ENCODE data around the gene TMEM233. TPM values are rescaled to one million over a fixed set of nuclear protein-coding genes. Genes with fewer than 3 reads are reported as not detected.

TMEM233 gene
- total and polyA plus RNA-seq, 9 of the 15 experiments (the other 6 are each of a cell fraction or from before 2014, with no cell fraction given): 0.04 to 0.17 (median 0.07) TPM; not detected in 2

DNA sequence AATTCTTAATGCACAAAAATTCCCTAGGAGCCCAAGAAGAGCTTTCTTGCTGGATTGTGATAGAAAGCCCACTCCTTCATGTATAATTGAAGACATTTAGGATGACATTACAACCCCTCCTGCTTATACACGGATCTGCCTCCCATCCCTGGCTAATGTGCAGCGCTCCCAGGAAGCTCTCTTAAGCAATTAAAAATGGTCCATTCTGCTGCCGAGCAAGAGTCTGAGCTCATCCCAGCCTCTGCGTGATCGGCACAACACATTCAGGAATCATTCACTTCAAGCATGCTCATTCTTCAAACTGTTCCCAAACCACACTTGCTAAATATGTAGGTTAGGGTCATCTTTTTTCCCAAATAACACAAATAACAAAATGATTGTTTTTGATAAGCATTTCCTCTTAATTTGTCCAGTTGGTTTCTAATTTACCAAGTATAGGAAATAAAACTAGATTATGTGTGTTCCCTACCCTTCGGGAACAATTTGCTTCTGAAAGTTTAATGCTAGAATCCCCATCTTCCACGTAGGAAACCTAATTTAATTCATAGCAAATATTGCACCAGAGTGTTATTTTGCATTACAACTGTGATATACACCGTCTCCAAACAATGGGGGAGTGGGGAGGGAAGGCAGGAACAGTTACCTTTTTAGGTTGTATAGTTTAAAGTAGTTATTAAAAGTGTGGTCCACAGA is 17.3 kb upstream of the TMEM233 start:
- Histone ChIP-seq H3K4me1 (replicated peaks in 1 of 2; ENCODE audit: control insufficient read depth in 2 of 2, insufficient read depth in 2 of 2, low read length in 2 of 2) (no peaks in the 10 kb centered on the region), H3K9ac (ENCODE audit: insufficient read depth in 1 of 2, low read depth in 2 of 2, low read length in 2 of 2) (no peak overlapping the region), H3K9me3 (replicated peaks; ENCODE audit: control insufficient read depth, insufficient read depth, low read depth, low read length) (no peaks in the 10 kb centered on the region), H3K4me3 (no peak overlapping the region), H3K27me3 (ENCODE audit: control insufficient read depth in 2 of 2, insufficient read depth in 2 of 2, low read length in 2 of 2) (no peaks in the 10 kb centered on the region; a peak in 2 of 5 replicates), H3K27ac (ENCODE audit: extremely low read depth, low read depth, low read length) (no peak overlapping the region), H3K4me2 (ENCODE audit: insufficient read depth, low read length) (no peak overlapping the region), H3K9me1 (ENCODE audit: control insufficient read depth, insufficient read depth, low read length) (no peaks in the 10 kb centered on the region), H4K20me1 (replicated peaks; ENCODE audit: control insufficient read depth, insufficient read depth, low read length) (no peaks in the 10 kb centered on the region), H3K79me2 (ENCODE audit: control insufficient read depth, insufficient read depth, low read length) (no peaks in the 10 kb centered on the region), H3K36me3 (ENCODE audit: control insufficient read depth, insufficient read depth, low read length) (no peaks in the 10 kb centered on the region), H2AFZ (ENCODE audit: low read depth, low read length) (no peak overlapping the region)
- ChIA-PET CTCF (ENCODE audit: low intra/inter-chr PET ratio) (no interaction called here), POLR2A (no interaction called here)
- TF ChIP-seq ZNF76 (CRISPR knock-in tag; IDR thresholded peaks at IDR 0.05; ENCODE audit: borderline replicate concordance): no peak
- no peak for TF ChIP-seq ZNF444 (CRISPR knock-in tag; IDR thresholded peaks at IDR 0.05)
- no peak for TF ChIP-seq ZNF175 (CRISPR knock-in tag; IDR thresholded peaks at IDR 0.05; ENCODE audit: low read depth)
- TF ChIP-seq, protein P1, sequence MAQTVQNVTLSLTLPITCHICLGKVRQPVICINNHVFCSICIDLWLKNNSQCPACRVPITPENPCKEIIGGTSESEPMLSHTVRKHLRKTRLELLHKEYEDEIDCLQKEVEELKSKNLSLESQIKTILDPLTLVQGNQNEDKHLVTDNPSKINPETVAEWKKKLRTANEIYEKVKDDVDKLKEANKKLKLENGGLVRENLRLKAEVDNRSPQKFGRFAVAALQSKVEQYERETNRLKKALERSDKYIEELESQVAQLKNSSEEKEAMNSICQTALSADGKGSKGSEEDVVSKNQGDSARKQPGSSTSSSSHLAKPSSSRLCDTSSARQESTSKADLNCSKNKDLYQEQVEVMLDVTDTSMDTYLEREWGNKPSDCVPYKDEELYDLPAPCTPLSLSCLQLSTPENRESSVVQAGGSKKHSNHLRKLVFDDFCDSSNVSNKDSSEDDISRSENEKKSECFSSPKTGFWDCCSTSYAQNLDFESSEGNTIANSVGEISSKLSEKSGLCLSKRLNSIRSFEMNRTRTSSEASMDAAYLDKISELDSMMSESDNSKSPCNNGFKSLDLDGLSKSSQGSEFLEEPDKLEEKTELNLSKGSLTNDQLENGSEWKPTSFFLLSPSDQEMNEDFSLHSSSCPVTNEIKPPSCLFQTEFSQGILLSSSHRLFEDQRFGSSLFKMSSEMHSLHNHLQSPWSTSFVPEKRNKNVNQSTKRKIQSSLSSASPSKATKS (CRISPR knock-in tag; IDR thresholded peaks at IDR 0.05): no peak
- TF ChIP-seq KDM4B (IDR thresholded peaks at IDR 0.05; ENCODE audit: borderline replicate concordance in 2 of 2, low read depth in 1 of 2): no peak
- TF ChIP-seq POLR2B (IDR thresholded peaks at IDR 0.05; ENCODE audit: low read depth, partially characterized antibody): no peak
- TF ChIP-seq, protein P2, sequence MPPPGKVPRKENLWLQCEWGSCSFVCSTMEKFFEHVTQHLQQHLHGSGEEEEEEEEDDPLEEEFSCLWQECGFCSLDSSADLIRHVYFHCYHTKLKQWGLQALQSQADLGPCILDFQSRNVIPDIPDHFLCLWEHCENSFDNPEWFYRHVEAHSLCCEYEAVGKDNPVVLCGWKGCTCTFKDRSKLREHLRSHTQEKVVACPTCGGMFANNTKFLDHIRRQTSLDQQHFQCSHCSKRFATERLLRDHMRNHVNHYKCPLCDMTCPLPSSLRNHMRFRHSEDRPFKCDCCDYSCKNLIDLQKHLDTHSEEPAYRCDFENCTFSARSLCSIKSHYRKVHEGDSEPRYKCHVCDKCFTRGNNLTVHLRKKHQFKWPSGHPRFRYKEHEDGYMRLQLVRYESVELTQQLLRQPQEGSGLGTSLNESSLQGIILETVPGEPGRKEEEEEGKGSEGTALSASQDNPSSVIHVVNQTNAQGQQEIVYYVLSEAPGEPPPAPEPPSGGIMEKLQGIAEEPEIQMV (tag; conservative IDR thresholded peaks at IDR 0.05; ENCODE audit: low read depth): no peak
- TF ChIP-seq FOSL1 (tag; conservative IDR thresholded peaks at IDR 0.05): no peak
- TF ChIP-seq, protein P3, sequence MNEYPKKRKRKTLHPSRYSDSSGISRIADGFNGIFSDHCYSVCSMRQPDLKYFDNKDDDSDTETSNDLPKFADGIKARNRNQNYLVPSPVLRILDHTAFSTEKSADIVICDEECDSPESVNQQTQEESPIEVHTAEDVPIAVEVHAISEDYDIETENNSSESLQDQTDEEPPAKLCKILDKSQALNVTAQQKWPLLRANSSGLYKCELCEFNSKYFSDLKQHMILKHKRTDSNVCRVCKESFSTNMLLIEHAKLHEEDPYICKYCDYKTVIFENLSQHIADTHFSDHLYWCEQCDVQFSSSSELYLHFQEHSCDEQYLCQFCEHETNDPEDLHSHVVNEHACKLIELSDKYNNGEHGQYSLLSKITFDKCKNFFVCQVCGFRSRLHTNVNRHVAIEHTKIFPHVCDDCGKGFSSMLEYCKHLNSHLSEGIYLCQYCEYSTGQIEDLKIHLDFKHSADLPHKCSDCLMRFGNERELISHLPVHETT (CRISPR knock-in tag; conservative IDR thresholded peaks at IDR 0.05 in 1 of 2, IDR thresholded peaks at IDR 0.05 in 1 of 2): no peak
- no peak for TF ChIP-seq NBN (IDR thresholded peaks at IDR 0.05; ENCODE audit: low read depth)
- TF ChIP-seq IFI16 (CRISPR knock-in tag; IDR thresholded peaks at IDR 0.05): no peak
- TF ChIP-seq TAF9B (IDR thresholded peaks at IDR 0.05; ENCODE audit: partially characterized antibody): no peak
- no peak for TF ChIP-seq KDM5B (IDR thresholded peaks at IDR 0.05; ENCODE audit: insufficient replicate concordance, low read depth, low read length)
- TF ChIP-seq RAD21 (CRISPR knock-in tag; conservative IDR thresholded peaks at IDR 0.05 in 1 of 2, IDR thresholded peaks at IDR 0.05 in 1 of 2): no peak
- no peak for TF ChIP-seq PYGO2 (tag; IDR thresholded peaks at IDR 0.05)
- TF ChIP-seq KDM1A (IDR thresholded peaks at IDR 0.05): no peak
- DNase-seq (ENCODE audit: extremely low read depth in 1 of 4, low spot score in 3 of 4): no peak
- in situ Hi-C loops (cut with MboI) (no loop called here), intact Hi-C loops (cut with micrococcal nuclease) (no loop called here)
- no peak for ATAC-seq
- FAIRE-seq: no peak
- no TSS peak for BruUV-seq (replicated peaks)
- WGBS (ENCODE audit: insufficient coverage, low coverage, missing lambda C conversion rate): 0% methylated on average over 8 of the region's 8 CpGs

All from K562 (cell line).